DND-41 (cell line): ENCODE data around the gene CIDEC.

Experiments used
- ATAC-seq: fragments of 200-7000 bp; cut with Tn5 transposase; 3 replicates; pipeline ENCODE4 v1.9.1; 2021; ENCODE audit warnings: low read depth; ENCODE audit not compliant: insufficient read depth
- DNase-seq: peaks from one replicate; pipeline ENCODE4 v3.0.0-alpha.2; 2020
- H2AFZ ChIP-seq: 2 replicates; pipeline ENCODE4 v1.6.0; 2012; ENCODE audit warnings: low read depth, low read length
- H3K27ac ChIP-seq: 2 replicates; pipeline ENCODE4 v1.5.1; 2012; ENCODE audit warnings: low read length, inconsistent platforms
- H3K27me3 ChIP-seq: fragments of 200-600 bp; sonication (generic); 2 replicates; pipeline ENCODE4 v1.6.0; 2012; ENCODE audit warnings: low read length, mild to moderate bottlenecking, inconsistent platforms; ENCODE audit not compliant: insufficient read depth, poor library complexity
- H3K36me3 ChIP-seq: 2 replicates; pipeline ENCODE4 v1.5.1; 2012; ENCODE audit warnings: low read length, inconsistent platforms; ENCODE audit not compliant: insufficient read depth
- H3K4me1 ChIP-seq: 2 replicates; pipeline ENCODE4 v1.5.1; 2012; ENCODE audit warnings: mild to moderate bottlenecking, low read length; ENCODE audit not compliant: insufficient read depth
- H3K4me2 ChIP-seq: 2 replicates; pipeline ENCODE4 v1.6.0; 2012; ENCODE audit warnings: mild to moderate bottlenecking, moderate library complexity, low read length, inconsistent platforms; ENCODE audit not compliant: insufficient read depth
- H3K4me3 ChIP-seq, 2 experiments: fragments of 200-600 bp in 1 of 2; shearing (Covaris generic) in 1 of 2; 2 replicates each; pipeline ENCODE4 v1.5.1; 2012 to 2016; ENCODE audit warnings: inconsistent platforms in 2 of 2, low read length in 2 of 2, mild to moderate bottlenecking in 2 of 2, low read depth in 1 of 2, moderate library complexity in 1 of 2
- H3K79me2 ChIP-seq: 2 replicates; pipeline ENCODE4 v1.6.0; 2012; ENCODE audit warnings: low read length, inconsistent platforms; ENCODE audit not compliant: insufficient read depth
- H3K9ac ChIP-seq: 2 replicates; pipeline ENCODE4 v1.6.0; 2012; ENCODE audit warnings: low read depth, mild to moderate bottlenecking, inconsistent platforms, low read length, moderate library complexity
- H3K9me3 ChIP-seq: 2 replicates; pipeline ENCODE4 v1.5.1; 2012; ENCODE audit warnings: low read length, moderate library complexity, mild to moderate bottlenecking, inconsistent platforms; ENCODE audit not compliant: insufficient read depth, severe bottlenecking
- H4K20me1 ChIP-seq: 2 replicates; pipeline ENCODE4 v1.6.0; 2012; ENCODE audit warnings: low read length; ENCODE audit not compliant: insufficient read depth
- CTCF ChIP-seq: IDR thresholded peaks from 2 replicates; pipeline ENCODE4 v1.5.1; 2012; ENCODE audit warnings: borderline replicate concordance, low read length, moderate library complexity, mild to moderate bottlenecking; ENCODE audit not compliant: poor library complexity, severe bottlenecking; ENCODE audit errors: extremely low read depth
- EZH2 ChIP-seq: IDR thresholded peaks from 3 replicates; pipeline ENCODE4 v1.6.1; 2012; ENCODE audit warnings: borderline replicate concordance, low read depth, mild to moderate bottlenecking, moderate library complexity, low read length, inconsistent platforms; ENCODE audit not compliant: severe bottlenecking

CIDEC gene

DNA sequence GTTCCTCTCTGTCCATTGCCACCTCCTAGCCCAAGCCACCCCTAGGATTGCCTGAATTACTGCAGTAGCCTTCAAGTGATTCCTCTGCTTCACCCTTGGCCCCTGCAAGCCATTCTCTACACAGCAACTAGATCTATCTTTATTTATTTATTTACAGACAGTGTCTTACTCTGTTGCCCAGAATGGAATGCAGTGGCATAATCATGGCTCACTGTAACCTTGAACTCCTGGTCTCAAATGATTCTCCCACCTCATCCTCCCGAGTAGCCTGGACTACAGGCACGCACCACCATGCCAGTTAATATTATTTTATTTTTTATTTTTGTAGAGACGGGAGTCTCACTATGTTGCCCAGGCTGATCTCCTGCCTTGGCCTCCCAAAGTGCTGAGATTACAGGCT, 8.5 kb upstream of the CIDEC start:
- H3K4me1 ChIP-seq, result peaks cover 26% of the 10 kb centered on the region
- peaks cover 31% of the 10 kb centered on the region for H3K79me2 ChIP-seq
- H3K9ac ChIP-seq, result no peak overlapping the region
- peaks cover 15% of the 10 kb centered on the region; the same call in 1 of the 2 replicates for H4K20me1 ChIP-seq
- H3K27me3 ChIP-seq, result no peaks in the 10 kb centered on the region
- DNase-seq (no peak), ATAC-seq (no peak)
- H3K4me3 ChIP-seq, result no peak overlapping the region
- H3K9me3 ChIP-seq, result no peaks in the 10 kb centered on the region
- no peak overlapping the region for H3K27ac ChIP-seq
- peaks cover 17% of the 10 kb centered on the region for H3K36me3 ChIP-seq
- H3K4me2 ChIP-seq, result no peak overlapping the region
- TF ChIP-seq CTCF (no peak), EZH2 (no peak)
- H2AFZ ChIP-seq, result peak overlapping the region; percentile 94; the same call in 1 of the 2 replicates

GRCh38 chr3:9887480-9887879, 7.4 kb upstream of the CIDEC start:
- Histone ChIP-seq H3K9me3 (no peaks in the 10 kb centered on the region), H3K79me2 (peaks cover 21% of the 10 kb centered on the region), H3K4me2 (no peak overlapping the region), H3K4me3 (no peak overlapping the region), H3K4me1 (peaks cover 19% of the 10 kb centered on the region), H2AFZ (no peak overlapping the region), H4K20me1 (peaks cover 5% of the 10 kb centered on the region; the same call in 1 of the 2 replicates), H3K36me3 (peaks cover 7% of the 10 kb centered on the region), H3K27me3 (no peaks in the 10 kb centered on the region), H3K27ac (no peak overlapping the region), H3K9ac (no peak overlapping the region)
- no peak for ATAC-seq
- TF ChIP-seq CTCF (no peak), EZH2 (no peak)
- no peak for DNase-seq

GRCh38 chr3:9886328-9886727, 6.3 kb upstream of the CIDEC start:
- Histone ChIP-seq H3K27me3 (no peaks in the 10 kb centered on the region), H4K20me1 (no peaks in the 10 kb centered on the region), H3K9ac (no peak overlapping the region), H3K4me2 (no peak overlapping the region), H3K9me3 (no peaks in the 10 kb centered on the region), H3K4me1 (peaks cover 9% of the 10 kb centered on the region), H3K4me3 (no peak overlapping the region), H3K36me3 (peaks cover 4% of the 10 kb centered on the region; the same call in 1 of the 2 replicates), H3K27ac (no peak overlapping the region), H3K79me2 (peaks cover 9% of the 10 kb centered on the region), H2AFZ (no peak overlapping the region)
- no peak for DNase-seq
- ATAC-seq, result no peak
- no peak for TF ChIP-seq EZH2
- TF ChIP-seq CTCF, result no peak

DNA sequence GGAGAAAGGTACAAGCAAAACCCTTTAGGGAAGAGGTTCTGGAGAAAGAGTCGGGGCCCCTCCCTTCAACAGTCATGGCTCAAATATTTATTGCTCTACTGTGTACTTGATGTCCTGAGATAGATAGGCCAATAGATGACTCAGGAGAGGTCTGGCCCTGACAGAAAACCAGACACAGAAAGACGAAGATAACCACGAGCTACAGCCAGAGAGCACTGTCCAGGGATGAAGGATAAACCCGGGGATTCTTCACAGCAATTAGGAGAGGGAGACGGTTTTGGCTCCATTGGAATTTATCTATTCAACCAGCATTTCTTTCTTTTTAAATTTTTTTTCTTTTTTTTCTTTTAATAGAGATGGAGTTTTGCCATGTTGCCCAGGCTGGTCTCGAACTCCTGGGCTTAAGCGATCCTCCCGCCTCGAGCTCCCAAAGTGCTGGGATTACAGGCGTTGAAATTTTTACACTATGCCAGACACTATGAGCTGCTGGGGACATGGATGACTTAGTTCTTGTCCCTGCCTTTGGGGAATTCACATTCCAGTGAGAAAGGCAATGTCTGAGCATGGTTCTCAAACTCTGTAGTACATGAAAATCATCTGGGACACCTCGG, 4.6 kb upstream of the CIDEC start:
- H3K4me1 ChIP-seq, result peaks cover under 1% of the 10 kb centered on the region
- no peaks in the 10 kb centered on the region for H4K20me1 ChIP-seq
- H2AFZ ChIP-seq, result no peak overlapping the region
- H3K4me3 ChIP-seq, result no peak overlapping the region
- no peaks in the 10 kb centered on the region for H3K79me2 ChIP-seq
- H3K9me3 ChIP-seq, result no peaks in the 10 kb centered on the region
- TF ChIP-seq CTCF (no peak), EZH2 (no peak)
- no peak for ATAC-seq
- no peak for DNase-seq
- H3K27me3 ChIP-seq, result no peaks in the 10 kb centered on the region
- H3K27ac ChIP-seq, result no peak overlapping the region
- H3K36me3 ChIP-seq, result no peaks in the 10 kb centered on the region
- no peak overlapping the region for H3K4me2 ChIP-seq
- no peak overlapping the region for H3K9ac ChIP-seq
